ENCODE measurements around the gene DDX47. TPM values are rescaled to one million over a fixed set of nuclear protein-coding genes. Genes with fewer than 3 reads are reported as not detected.
A peak's percentile ranks its signal among the peaks of the same experiment; 100 is the strongest.
"Not testable (repeated sequence)": the region's sequence is repeated elsewhere in the genome, so short reads cannot be mapped to it uniquely, and the experiment has no call there.

DDX47 gene
- polyA plus RNA-seq, 1 donor, result 54.3 TPM

- Histone ChIP-seq H3K9me3 (ENCODE audit: control insufficient read depth, low read depth, low read length) (no peaks in the 10 kb centered on the region), H3K36me3 (ENCODE audit: control insufficient read depth, insufficient read depth, low read length) (peaks cover 64% of the 10 kb centered on the region)
- no CpG with 5 or more reads among the region's 2 CpGs for whole genome bisulfite sequencing (ENCODE audit: insufficient coverage, low lambda C conversion rate)
Observed at GRCh38 chr12:12819752-12820311, 6.7 kb downstream of the DDX47 start.

GRCh38 chr12:12820376-12820775 is 7.2 kb downstream of the DDX47 start:
- H3K27ac ChIP-seq (ENCODE audit: low read length), result not testable (repeated sequence)
- WGBS (ENCODE audit: insufficient coverage, low lambda C conversion rate), result 100% methylated on average over 1 of the region's 11 CpGs
- peaks cover 67% of the 10 kb centered on the region for H3K36me3 ChIP-seq (ENCODE audit: control insufficient read depth, insufficient read depth, low read length)

More at GRCh38 chr12:12819752-12820311, 6.7 kb downstream of the DDX47 start:
- no peak overlapping the region for H3K27ac ChIP-seq (ENCODE audit: low read length)
- H3K27me3 ChIP-seq (ENCODE audit: control insufficient read depth, insufficient read depth, low read length), result no peaks in the 10 kb centered on the region
- H3K4me3 ChIP-seq (ENCODE audit: low read length), result no peak overlapping the region
- H3K4me1 ChIP-seq (ENCODE audit: control insufficient read depth, insufficient read depth, low read length), result no peaks in the 10 kb centered on the region
- no peak for DNase-seq

GRCh38 chr12:12821975-12822374 is 8.8 kb downstream of the DDX47 start:
- DNase-seq, result no peak
- WGBS (ENCODE audit: insufficient coverage, low lambda C conversion rate), result 90% methylated on average over 1 of the region's 6 CpGs
- Histone ChIP-seq H3K9me3 (ENCODE audit: control insufficient read depth, low read depth, low read length) (no peaks in the 10 kb centered on the region), H3K27ac (ENCODE audit: low read length) (no peak overlapping the region), H3K36me3 (ENCODE audit: control insufficient read depth, insufficient read depth, low read length) (peaks cover 71% of the 10 kb centered on the region), H3K4me3 (ENCODE audit: low read length) (no peak overlapping the region), H3K27me3 (ENCODE audit: control insufficient read depth, insufficient read depth, low read length) (no peaks in the 10 kb centered on the region), H3K4me1 (ENCODE audit: control insufficient read depth, insufficient read depth, low read length) (no peaks in the 10 kb centered on the region)

More at GRCh38 chr12:12820376-12820775, 7.2 kb downstream of the DDX47 start:
- not testable (repeated sequence) for H3K27me3 ChIP-seq (ENCODE audit: control insufficient read depth, insufficient read depth, low read length); DNase-seq; H3K4me1 ChIP-seq (ENCODE audit: control insufficient read depth, insufficient read depth, low read length); H3K9me3 ChIP-seq (ENCODE audit: control insufficient read depth, low read depth, low read length); H3K4me3 ChIP-seq (ENCODE audit: low read length)

- H3K36me3 ChIP-seq (ENCODE audit: control insufficient read depth, insufficient read depth, low read length), result peaks cover 70% of the 10 kb centered on the region
Observed at GRCh38 chr12:12822886-12823285, 9.7 kb downstream of the DDX47 start.

GRCh38 chr12:12823300-12823699 is 10.2 kb downstream of the DDX47 start:
- Histone ChIP-seq H3K27ac (ENCODE audit: low read length) (no peak overlapping the region), H3K9me3 (ENCODE audit: control insufficient read depth, low read depth, low read length) (no peaks in the 10 kb centered on the region), H3K4me1 (ENCODE audit: control insufficient read depth, insufficient read depth, low read length) (no peaks in the 10 kb centered on the region), H3K27me3 (ENCODE audit: control insufficient read depth, insufficient read depth, low read length) (no peaks in the 10 kb centered on the region), H3K4me3 (ENCODE audit: low read length) (no peak overlapping the region), H3K36me3 (ENCODE audit: control insufficient read depth, insufficient read depth, low read length) (peaks cover 71% of the 10 kb centered on the region)
- DNase-seq, result no peak
- WGBS (ENCODE audit: insufficient coverage, low lambda C conversion rate), result no CpG with 5 or more reads among the region's 2 CpGs

More at GRCh38 chr12:12822886-12823285, 9.7 kb downstream of the DDX47 start:
- Histone ChIP-seq H3K9me3 (ENCODE audit: control insufficient read depth, low read depth, low read length) (no peaks in the 10 kb centered on the region), H3K4me3 (ENCODE audit: low read length) (no peak overlapping the region), H3K27me3 (ENCODE audit: control insufficient read depth, insufficient read depth, low read length) (no peaks in the 10 kb centered on the region), H3K4me1 (ENCODE audit: control insufficient read depth, insufficient read depth, low read length) (no peaks in the 10 kb centered on the region), H3K27ac (ENCODE audit: low read length) (no peak overlapping the region)
- DNase-seq, result no peak
- WGBS (ENCODE audit: insufficient coverage, low lambda C conversion rate), result 80% methylated on average over 1 of the region's 4 CpGs

GRCh38 chr12:12823811-12824210 is 10.7 kb downstream of the DDX47 start:
- Histone ChIP-seq H3K9me3 (ENCODE audit: control insufficient read depth, low read depth, low read length) (no peaks in the 10 kb centered on the region), H3K27ac (ENCODE audit: low read length) (no peak overlapping the region), H3K4me3 (ENCODE audit: low read length) (no peak overlapping the region), H3K27me3 (ENCODE audit: control insufficient read depth, insufficient read depth, low read length) (no peaks in the 10 kb centered on the region), H3K4me1 (ENCODE audit: control insufficient read depth, insufficient read depth, low read length) (no peaks in the 10 kb centered on the region), H3K36me3 (ENCODE audit: control insufficient read depth, insufficient read depth, low read length) (peaks cover 73% of the 10 kb centered on the region)
- no CpG with 5 or more reads among the region's 5 CpGs for WGBS (ENCODE audit: insufficient coverage, low lambda C conversion rate)
- DNase-seq, result no peak

GRCh38 chr12:12835378-12836146 is 22.4 kb downstream of the DDX47 start:
- H3K27ac ChIP-seq (ENCODE audit: low read length), result peak overlapping the region; percentile 93
- peak; percentile 79 to 82 for DNase-seq

GRCh38 chr12:12836571-12836970 is 23.4 kb downstream of the DDX47 start:
- peak overlapping the region; percentile 93 for H3K27ac ChIP-seq (ENCODE audit: low read length)
- peaks cover 17% of the 10 kb centered on the region for H3K36me3 ChIP-seq (ENCODE audit: control insufficient read depth, insufficient read depth, low read length)
- H3K4me3 ChIP-seq (ENCODE audit: low read length), result no peak overlapping the region
- peak in 1 of 2 donors; percentile 66 for DNase-seq
- no peaks in the 10 kb centered on the region for H3K27me3 ChIP-seq (ENCODE audit: control insufficient read depth, insufficient read depth, low read length)
- H3K9me3 ChIP-seq (ENCODE audit: control insufficient read depth, low read depth, low read length), result no peaks in the 10 kb centered on the region
- peaks cover 41% of the 10 kb centered on the region for H3K4me1 ChIP-seq (ENCODE audit: control insufficient read depth, insufficient read depth, low read length)
- WGBS (ENCODE audit: insufficient coverage, low lambda C conversion rate), result no CpG with 5 or more reads among the region's 6 CpGs

More at GRCh38 chr12:12835378-12836146, 22.4 kb downstream of the DDX47 start:
- H3K27me3 ChIP-seq (ENCODE audit: control insufficient read depth, insufficient read depth, low read length), result no peaks in the 10 kb centered on the region
- peaks cover 41% of the 10 kb centered on the region for H3K4me1 ChIP-seq (ENCODE audit: control insufficient read depth, insufficient read depth, low read length)
- H3K36me3 ChIP-seq (ENCODE audit: control insufficient read depth, insufficient read depth, low read length), result peaks cover 21% of the 10 kb centered on the region
- H3K9me3 ChIP-seq (ENCODE audit: control insufficient read depth, low read depth, low read length), result no peaks in the 10 kb centered on the region
- no peak overlapping the region for H3K4me3 ChIP-seq (ENCODE audit: low read length)
- WGBS (ENCODE audit: insufficient coverage, low lambda C conversion rate), result no CpG with 5 or more reads among the region's 7 CpGs

GRCh38 chr12:12837025-12837812 is 24.1 kb downstream of the DDX47 start:
- Histone ChIP-seq H3K4me3 (ENCODE audit: low read length) (no peak overlapping the region), H3K27me3 (ENCODE audit: control insufficient read depth, insufficient read depth, low read length) (no peaks in the 10 kb centered on the region), H3K27ac (ENCODE audit: low read length) (peak overlapping the region; percentile 93), H3K36me3 (ENCODE audit: control insufficient read depth, insufficient read depth, low read length) (peaks cover 12% of the 10 kb centered on the region), H3K9me3 (ENCODE audit: control insufficient read depth, low read depth, low read length) (no peaks in the 10 kb centered on the region), H3K4me1 (ENCODE audit: control insufficient read depth, insufficient read depth, low read length) (peaks cover 41% of the 10 kb centered on the region)
- no CpG with 5 or more reads among the region's 15 CpGs for WGBS (ENCODE audit: insufficient coverage, low lambda C conversion rate)
- peak; percentile 57 to 79 for DNase-seq

- no CpG with 5 or more reads among the region's 3 CpGs for WGBS (ENCODE audit: insufficient coverage, low lambda C conversion rate)
- H3K9me3 ChIP-seq (ENCODE audit: control insufficient read depth, low read depth, low read length), result no peaks in the 10 kb centered on the region
- peaks cover 7% of the 10 kb centered on the region for H3K36me3 ChIP-seq (ENCODE audit: control insufficient read depth, insufficient read depth, low read length)
- H3K27ac ChIP-seq (ENCODE audit: low read length), result peak overlapping the region; percentile 93
- peaks cover 41% of the 10 kb centered on the region for H3K4me1 ChIP-seq (ENCODE audit: control insufficient read depth, insufficient read depth, low read length)
- no peak for DNase-seq
- H3K27me3 ChIP-seq (ENCODE audit: control insufficient read depth, insufficient read depth, low read length), result no peaks in the 10 kb centered on the region
- H3K4me3 ChIP-seq (ENCODE audit: low read length), result no peak overlapping the region
Observed at GRCh38 chr12:12837813-12838153, 24.6 kb downstream of the DDX47 start.

All from large intestine (tissue), 3 donors.